ENCODE results near the gene ASPSCR1. TPM values are rescaled to one million over a fixed set of nuclear protein-coding genes. Genes with fewer than 3 reads are reported as not detected.

ASPSCR1 gene
- total RNA-seq, 2 donors from 2014 or later = 21.6 to 46.8 TPM

- Mint-ChIP-seq H3K9me3 (no peaks in the 10 kb centered on the region), H3K27me3 (no peaks in the 10 kb centered on the region), H3K27ac (no peak overlapping the region), H3K4me3 (no peak overlapping the region), H3K36me3 (no peaks in the 10 kb centered on the region), H3K4me1 (ENCODE audit: low read depth in 2 of 2) (peaks cover 0 to 6% of the 10 kb centered on the region in 2 donors)
- DNase-seq (ENCODE audit: low spot score) (no peak), ATAC-seq (no peak)
These were observed 14.4 kb downstream of the ASPSCR1 start for GRCh38 chr17:81991684-81992305.

- H3K27me3 Mint-ChIP-seq = no peaks in the 10 kb centered on the region
- peaks cover 0 to 4% of the 10 kb centered on the region in 2 donors for H3K4me1 Mint-ChIP-seq (ENCODE audit: low read depth in 2 of 2)
- ATAC-seq (no peak), DNase-seq (ENCODE audit: low spot score) (no peak)
- H3K4me3 Mint-ChIP-seq = no peak overlapping the region
- no peak overlapping the region for H3K27ac Mint-ChIP-seq
- no peaks in the 10 kb centered on the region for H3K36me3 Mint-ChIP-seq
- no peaks in the 10 kb centered on the region for H3K9me3 Mint-ChIP-seq
These were observed 15.1 kb downstream of the ASPSCR1 start for GRCh38 chr17:81992306-81993102.

- no peak overlapping the region for H3K27ac Mint-ChIP-seq
- H3K36me3 Mint-ChIP-seq = no peaks in the 10 kb centered on the region
- H3K27me3 Mint-ChIP-seq = no peaks in the 10 kb centered on the region
- H3K4me3 Mint-ChIP-seq = no peak overlapping the region
- ATAC-seq (no peak), DNase-seq (ENCODE audit: low spot score) (no peak)
- peaks cover 0 to 4% of the 10 kb centered on the region in 2 donors for H3K4me1 Mint-ChIP-seq (ENCODE audit: low read depth in 2 of 2)
- H3K9me3 Mint-ChIP-seq = no peaks in the 10 kb centered on the region
These were observed 16.5 kb downstream of the ASPSCR1 start for GRCh38 chr17:81993729-81994592.

- DNase-seq (ENCODE audit: low spot score) (no peak), ATAC-seq (no peak)
- Mint-ChIP-seq H3K27ac (no peak overlapping the region), H3K36me3 (no peaks in the 10 kb centered on the region), H3K4me3 (no peak overlapping the region), H3K27me3 (no peaks in the 10 kb centered on the region), H3K9me3 (no peaks in the 10 kb centered on the region), H3K4me1 (ENCODE audit: low read depth in 2 of 2) (peaks cover 0 to 4% of the 10 kb centered on the region in 2 donors)
These were observed 17.4 kb downstream of the ASPSCR1 start for GRCh38 chr17:81994593-81995462.

GRCh38 chr17:81995463-81996231 is 18.2 kb downstream of the ASPSCR1 start:
- no peak for DNase-seq (ENCODE audit: low spot score)
- H3K27me3 Mint-ChIP-seq = no peaks in the 10 kb centered on the region
- H3K4me3 Mint-ChIP-seq = no peak overlapping the region
- H3K4me1 Mint-ChIP-seq (ENCODE audit: low read depth in 2 of 2) = peaks cover 0 to 2% of the 10 kb centered on the region in 2 donors
- H3K27ac Mint-ChIP-seq = no peak overlapping the region
- no peaks in the 10 kb centered on the region for H3K9me3 Mint-ChIP-seq
- no peaks in the 10 kb centered on the region for H3K36me3 Mint-ChIP-seq
- ATAC-seq = no peak

- DNase-seq (ENCODE audit: low spot score) = no peak
- ATAC-seq = no peak
- no peaks in the 10 kb centered on the region for H3K9me3 Mint-ChIP-seq
- H3K4me3 Mint-ChIP-seq = no peak overlapping the region
- H3K27ac Mint-ChIP-seq = no peak overlapping the region
- no peaks in the 10 kb centered on the region for H3K36me3 Mint-ChIP-seq
- no peaks in the 10 kb centered on the region for H3K27me3 Mint-ChIP-seq
- H3K4me1 Mint-ChIP-seq (ENCODE audit: low read depth in 2 of 2) = no peaks in the 10 kb centered on the region
These were observed 18.9 kb downstream of the ASPSCR1 start for GRCh38 chr17:81996232-81996756.

- H3K36me3 Mint-ChIP-seq = no peaks in the 10 kb centered on the region
These were observed 19.5 kb downstream of the ASPSCR1 start for GRCh38 chr17:81996757-81997441.

GRCh38 chr17:81998212-81998611 is 20.8 kb downstream of the ASPSCR1 start:
- Mint-ChIP-seq H3K36me3 (no peaks in the 10 kb centered on the region), H3K9me3 (no peaks in the 10 kb centered on the region), H3K27me3 (no peaks in the 10 kb centered on the region), H3K27ac (no peak overlapping the region), H3K4me1 (ENCODE audit: low read depth in 2 of 2) (no peaks in the 10 kb centered on the region), H3K4me3 (no peak overlapping the region)
- no peak for ATAC-seq
- no peak for DNase-seq (ENCODE audit: low spot score)

More at GRCh38 chr17:81996757-81997441, 19.5 kb downstream of the ASPSCR1 start:
- ATAC-seq = no peak
- Mint-ChIP-seq H3K4me3 (no peak overlapping the region), H3K9me3 (no peaks in the 10 kb centered on the region), H3K27ac (no peak overlapping the region), H3K27me3 (no peaks in the 10 kb centered on the region), H3K4me1 (ENCODE audit: low read depth in 2 of 2) (no peaks in the 10 kb centered on the region)
- DNase-seq (ENCODE audit: low spot score) = no peak

- DNase-seq (ENCODE audit: low spot score) (no peak), ATAC-seq (no peak)
- Mint-ChIP-seq H3K27me3 (no peaks in the 10 kb centered on the region), H3K9me3 (no peaks in the 10 kb centered on the region), H3K36me3 (no peaks in the 10 kb centered on the region), H3K4me1 (ENCODE audit: low read depth in 2 of 2) (no peaks in the 10 kb centered on the region), H3K4me3 (no peak overlapping the region), H3K27ac (no peak overlapping the region)
These were observed 21.4 kb downstream of the ASPSCR1 start for GRCh38 chr17:81998691-81999438.

- no peaks in the 10 kb centered on the region for H3K4me1 Mint-ChIP-seq (ENCODE audit: low read depth in 2 of 2)
- DNase-seq (ENCODE audit: low spot score) (no peak), ATAC-seq (no peak)
- no peak overlapping the region for H3K27ac Mint-ChIP-seq
- H3K27me3 Mint-ChIP-seq = no peaks in the 10 kb centered on the region
- no peak overlapping the region for H3K4me3 Mint-ChIP-seq
- no peaks in the 10 kb centered on the region for H3K36me3 Mint-ChIP-seq
- no peaks in the 10 kb centered on the region for H3K9me3 Mint-ChIP-seq
These were observed 22.2 kb downstream of the ASPSCR1 start for GRCh38 chr17:81999587-81999975.

GRCh38 chr17:81999976-82000802 is 22.8 kb downstream of the ASPSCR1 start:
- H3K36me3 Mint-ChIP-seq = no peaks in the 10 kb centered on the region
- no peaks in the 10 kb centered on the region for H3K9me3 Mint-ChIP-seq
- H3K4me3 Mint-ChIP-seq = no peak overlapping the region
- no peaks in the 10 kb centered on the region for H3K4me1 Mint-ChIP-seq (ENCODE audit: low read depth in 2 of 2)
- H3K27ac Mint-ChIP-seq = no peak overlapping the region
- no peaks in the 10 kb centered on the region for H3K27me3 Mint-ChIP-seq
- DNase-seq (ENCODE audit: low spot score) = no peak
- no peak for ATAC-seq
